Esophagus (tissue), 2 donors: ENCODE data around the gene KIF4B. TPM values are rescaled to one million over a fixed set of nuclear protein-coding genes. Genes with fewer than 3 reads are reported as not detected.
"Not testable (repeated sequence)": the region's sequence is repeated elsewhere in the genome, so short reads cannot be mapped to it uniquely, and the experiment has no call there.

Experiments
- H3K27ac ChIP-seq, 2 donors: one replicate each; pipeline ENCODE4 v1.5.1; 2013; ENCODE audit warnings: low read depth in 2 of 2, mild to moderate bottlenecking in 2 of 2, inconsistent platforms in 1 of 2, low read length in 1 of 2, moderate library complexity in 1 of 2
- H3K27me3 ChIP-seq, 2 donors: one replicate each; pipeline ENCODE4 v1.6.1; 2013; ENCODE audit warnings: low read length in 2 of 2, control low read depth in 1 of 2, mild to moderate bottlenecking in 1 of 2; ENCODE audit not compliant: insufficient read depth in 2 of 2, control insufficient read depth in 1 of 2
- H3K36me3 ChIP-seq, 2 donors: one replicate each; pipeline ENCODE4 v1.6.1; 2013; ENCODE audit warnings: low read length in 1 of 2; ENCODE audit not compliant: control insufficient read depth in 2 of 2, insufficient read depth in 2 of 2
- H3K4me1 ChIP-seq, 2 donors: one replicate each; pipeline ENCODE4 v1.6.1; 2013; ENCODE audit warnings: low read length in 1 of 2; ENCODE audit not compliant: control insufficient read depth in 2 of 2, insufficient read depth in 2 of 2
- H3K4me3 ChIP-seq, 2 donors: one replicate each; pipeline ENCODE4 v1.5.1; 2013; ENCODE audit warnings: low read length in 2 of 2, mild to moderate bottlenecking in 2 of 2, low read depth in 1 of 2, moderate library complexity in 1 of 2
- H3K9me3 ChIP-seq, 2 donors: one replicate each; pipeline ENCODE4 v1.6.1; 2013; ENCODE audit warnings: mild to moderate bottlenecking in 2 of 2, low read depth in 1 of 2, low read length in 1 of 2, moderate library complexity in 1 of 2; ENCODE audit not compliant: control insufficient read depth in 2 of 2, insufficient read depth in 1 of 2
- WGBS, 2 donors: extraction: QIAGEN DNeasy Blood & Tissue Kit; methylation state at CpG; one replicate each; pipeline ENCODE4 v1.1.7; 2013; 5-methylcytosine and 5-hydroxymethylcytosine counted together
- polyA plus RNA-seq, 2 donors: library from polyadenylated mRNA; stranded (reverse); fragments of 200-250 nt; gene quantifications; one replicate each; pipeline ENCODE4 v1.2.3, GENCODE V29; 2013
- donor health status: healthy with polysubstance abuse.
- donor health status: Bipolar disorder and iron deficiency.

The KIF4B gene
- polyA plus RNA-seq, 2 donors = not detected

- Histone ChIP-seq H3K4me3 (no peak overlapping the region), H3K9me3 (peaks cover 0 to 3% of the 10 kb centered on the region in 2 donors), H3K36me3 (no peaks in the 10 kb centered on the region), H3K4me1 (peaks cover 0 to 2% of the 10 kb centered on the region in 2 donors), H3K27me3 (no peaks in the 10 kb centered on the region), H3K27ac (no peak overlapping the region)
- WGBS, 2 donors = 85 to 86% methylated on average over 5 of the region's 5 CpGs
Observed at GRCh38 chr5:155024015-155024414, 10.5 kb downstream of the KIF4B start.

GRCh38 chr5:155025895-155026294, 12.3 kb downstream of the KIF4B start:
- Histone ChIP-seq H3K27me3 (no peaks in the 10 kb centered on the region), H3K36me3 (no peaks in the 10 kb centered on the region), H3K9me3 (peaks cover 0 to 3% of the 10 kb centered on the region in 2 donors), H3K4me1 (peaks cover 0 to 2% of the 10 kb centered on the region in 2 donors), H3K27ac (no peak overlapping the region), H3K4me3 (no peak overlapping the region)
- 32 to 37% methylated on average over 2 of the region's 2 CpGs for WGBS, 2 donors

- Histone ChIP-seq H3K36me3 (no peaks in the 10 kb centered on the region), H3K4me1 (peaks cover 0 to 2% of the 10 kb centered on the region in 2 donors), H3K27ac (no peak overlapping the region), H3K9me3 (peaks cover 0 to 3% of the 10 kb centered on the region in 2 donors), H3K4me3 (no peak overlapping the region), H3K27me3 (no peaks in the 10 kb centered on the region)
- 27 to 31% methylated on average over 1 of the region's 1 CpG for WGBS, 2 donors
Observed at GRCh38 chr5:155027993-155028629, 14.6 kb downstream of the KIF4B start.

GRCh38 chr5:155029240-155029639, 15.7 kb downstream of the KIF4B start:
- Histone ChIP-seq H3K4me1 (peaks cover 0 to 2% of the 10 kb centered on the region in 2 donors), H3K27ac (no peak overlapping the region), H3K4me3 (no peak overlapping the region), H3K36me3 (no peaks in the 10 kb centered on the region), H3K27me3 (no peaks in the 10 kb centered on the region), H3K9me3 (peaks cover 0 to 3% of the 10 kb centered on the region in 2 donors)
- 70 to 86% methylated on average over 1 of the region's 1 CpG for WGBS, 2 donors

DNA sequence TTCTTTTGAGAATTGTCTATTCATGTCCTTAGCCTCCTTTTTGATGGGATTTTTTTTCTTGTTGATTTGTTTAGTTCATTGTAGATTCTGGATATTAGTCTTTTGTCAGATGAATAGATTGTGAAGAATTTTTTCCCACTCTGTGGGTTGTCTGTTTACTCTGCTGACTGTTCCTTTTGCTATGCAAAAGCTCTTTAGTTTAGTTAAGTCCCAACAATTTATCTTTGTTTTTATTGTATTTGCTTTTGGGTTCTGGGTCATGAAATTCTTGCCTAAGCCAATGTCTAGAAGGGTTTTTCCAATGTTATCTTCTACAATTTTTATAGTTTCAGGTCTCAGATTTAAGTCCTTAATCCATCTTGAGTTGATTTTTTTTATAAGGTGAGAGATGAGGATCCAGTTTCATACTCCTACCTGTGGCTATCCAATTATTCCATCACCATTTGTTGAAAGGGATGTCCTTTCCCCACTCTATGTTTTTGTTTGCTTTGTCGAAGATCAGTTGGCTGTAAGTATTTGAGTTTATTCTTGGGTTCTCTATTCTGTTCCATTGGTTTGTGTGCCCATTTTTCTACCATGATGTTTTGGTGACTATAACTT, 20.7 kb downstream of the KIF4B start:
- not testable (repeated sequence) for H3K27me3 ChIP-seq, H3K4me3 ChIP-seq, H3K4me1 ChIP-seq, H3K27ac ChIP-seq, H3K9me3 ChIP-seq, H3K36me3 ChIP-seq
- 80 to 85% methylated on average over 1 of the region's 1 CpG for WGBS, 2 donors

DNA sequence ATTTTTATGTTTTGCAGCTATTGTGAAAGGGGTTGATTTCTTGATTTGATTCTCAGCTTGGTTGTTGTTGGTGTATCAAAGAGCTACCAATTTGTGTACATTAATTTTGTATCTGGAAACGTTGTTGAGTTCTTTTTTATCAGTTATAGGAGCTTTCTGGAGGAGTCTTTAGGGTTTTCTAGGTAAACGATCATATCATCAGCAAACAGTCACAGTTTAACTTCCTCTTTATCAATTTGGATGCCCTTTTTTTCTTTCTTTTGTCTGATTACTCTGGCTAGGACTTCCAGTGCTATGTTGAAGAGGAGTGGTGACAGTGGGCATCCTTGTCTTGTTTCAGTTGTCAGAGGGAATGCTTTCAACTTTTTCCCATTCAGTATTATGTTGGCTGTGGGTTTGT, 21.5 kb downstream of the KIF4B start:
- not testable (repeated sequence) for H3K4me1 ChIP-seq, H3K27ac ChIP-seq, H3K9me3 ChIP-seq, H3K36me3 ChIP-seq, H3K27me3 ChIP-seq, H3K4me3 ChIP-seq
- WGBS, 2 donors = 32 to 35% methylated on average over 2 of the region's 2 CpGs

DNA sequence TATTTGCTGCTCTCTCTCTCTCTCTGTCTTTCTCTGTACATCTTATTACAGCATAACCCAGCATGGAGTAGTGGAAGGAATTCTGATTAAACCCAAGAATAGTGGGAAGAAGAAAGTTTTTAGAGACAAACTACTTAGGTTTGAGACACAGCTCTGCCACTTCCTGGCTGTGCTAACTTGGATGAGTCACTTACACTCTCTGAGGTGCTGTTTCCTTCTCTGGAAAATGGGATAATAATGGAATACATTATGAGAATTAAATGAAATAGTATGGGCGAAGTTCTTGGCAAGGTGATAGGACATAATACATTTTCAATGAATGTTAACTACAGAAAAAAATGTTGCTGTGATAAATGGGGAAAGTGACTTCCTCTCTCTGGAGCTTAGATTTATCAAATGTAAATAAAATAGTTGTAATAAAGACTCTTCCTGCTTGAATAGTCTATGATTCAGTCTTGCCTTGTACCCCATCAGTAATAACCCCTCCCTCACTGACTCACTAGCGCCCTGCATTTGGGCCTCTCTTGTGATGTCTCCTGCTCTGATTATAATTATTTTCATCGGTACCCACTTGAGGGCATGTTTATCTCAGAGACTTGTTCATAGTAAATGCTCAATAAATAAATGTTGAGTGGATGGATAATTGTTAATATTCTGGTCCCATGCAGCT, 27.6 kb downstream of the KIF4B start:
- no peak overlapping the region for H3K27ac ChIP-seq
- WGBS, 2 donors = 83 to 87% methylated on average over 3 of the region's 3 CpGs
- H3K27me3 ChIP-seq = no peaks in the 10 kb centered on the region
- no peak overlapping the region for H3K4me3 ChIP-seq
- no peaks in the 10 kb centered on the region for H3K36me3 ChIP-seq
- no peaks in the 10 kb centered on the region for H3K9me3 ChIP-seq
- H3K4me1 ChIP-seq = no peaks in the 10 kb centered on the region

GRCh38 chr5:155044591-155044990, 31.0 kb downstream of the KIF4B start:
- Histone ChIP-seq H3K27ac (no peak overlapping the region), H3K4me1 (no peaks in the 10 kb centered on the region), H3K36me3 (no peaks in the 10 kb centered on the region), H3K4me3 (no peak overlapping the region), H3K9me3 (no peaks in the 10 kb centered on the region), H3K27me3 (no peaks in the 10 kb centered on the region)

- Histone ChIP-seq H3K36me3 (no peaks in the 10 kb centered on the region), H3K27me3 (no peaks in the 10 kb centered on the region), H3K4me1 (no peaks in the 10 kb centered on the region), H3K9me3 (no peaks in the 10 kb centered on the region), H3K27ac (no peak overlapping the region), H3K4me3 (no peak overlapping the region)
- 55 to 63% methylated on average over 2 of the region's 2 CpGs for WGBS, 2 donors
Observed at GRCh38 chr5:155046591-155046990, 33.0 kb downstream of the KIF4B start.

DNA sequence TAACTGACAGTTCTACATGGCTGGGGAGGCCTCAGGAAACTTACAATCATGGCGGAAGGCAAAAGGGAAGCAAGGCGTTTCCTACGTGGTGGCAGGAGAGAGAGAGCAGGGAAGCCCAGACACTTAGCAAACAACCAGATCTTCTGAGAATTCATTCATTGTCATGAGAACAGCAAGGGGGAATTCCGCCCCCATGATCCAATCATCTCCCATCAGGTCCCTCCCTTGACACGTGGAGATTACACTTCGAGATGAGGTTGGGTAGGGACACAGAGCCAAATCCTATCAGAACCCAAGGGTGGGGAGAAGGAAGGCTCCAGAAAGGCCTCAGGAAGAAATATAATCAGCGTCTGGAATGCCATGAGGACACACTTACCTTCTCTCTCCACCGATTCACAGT, 34.3 kb downstream of the KIF4B start:
- Histone ChIP-seq H3K9me3 (no peaks in the 10 kb centered on the region), H3K4me3 (no peak overlapping the region), H3K27ac (no peak overlapping the region), H3K4me1 (no peaks in the 10 kb centered on the region), H3K27me3 (no peaks in the 10 kb centered on the region), H3K36me3 (no peaks in the 10 kb centered on the region)
- WGBS, 2 donors = 74 to 77% methylated on average over 8 of the region's 8 CpGs
